Measurements from ENCODE around the gene TENM4. TPM values are rescaled to one million over a fixed set of nuclear protein-coding genes. Genes with fewer than 3 reads are reported as not detected.

TENM4 gene
- total RNA-seq, 1 donor from 2014 or later, result 117 TPM

- no peak for DNase-seq (ENCODE audit: low spot score, unreplicated experiment)
- Mint-ChIP-seq H3K36me3 (ENCODE audit: insufficient read depth) (no peaks in the 10 kb centered on the region), H3K4me1 (ENCODE audit: low read depth) (peaks cover 9% of the 10 kb centered on the region), H3K27me3 (no peaks in the 10 kb centered on the region), H3K27ac (no peak overlapping the region), H3K9me3 (ENCODE audit: low read depth) (no peaks in the 10 kb centered on the region), H3K4me3 (ENCODE audit: low read depth) (no peak overlapping the region)
- TF ChIP-seq, protein P1, sequence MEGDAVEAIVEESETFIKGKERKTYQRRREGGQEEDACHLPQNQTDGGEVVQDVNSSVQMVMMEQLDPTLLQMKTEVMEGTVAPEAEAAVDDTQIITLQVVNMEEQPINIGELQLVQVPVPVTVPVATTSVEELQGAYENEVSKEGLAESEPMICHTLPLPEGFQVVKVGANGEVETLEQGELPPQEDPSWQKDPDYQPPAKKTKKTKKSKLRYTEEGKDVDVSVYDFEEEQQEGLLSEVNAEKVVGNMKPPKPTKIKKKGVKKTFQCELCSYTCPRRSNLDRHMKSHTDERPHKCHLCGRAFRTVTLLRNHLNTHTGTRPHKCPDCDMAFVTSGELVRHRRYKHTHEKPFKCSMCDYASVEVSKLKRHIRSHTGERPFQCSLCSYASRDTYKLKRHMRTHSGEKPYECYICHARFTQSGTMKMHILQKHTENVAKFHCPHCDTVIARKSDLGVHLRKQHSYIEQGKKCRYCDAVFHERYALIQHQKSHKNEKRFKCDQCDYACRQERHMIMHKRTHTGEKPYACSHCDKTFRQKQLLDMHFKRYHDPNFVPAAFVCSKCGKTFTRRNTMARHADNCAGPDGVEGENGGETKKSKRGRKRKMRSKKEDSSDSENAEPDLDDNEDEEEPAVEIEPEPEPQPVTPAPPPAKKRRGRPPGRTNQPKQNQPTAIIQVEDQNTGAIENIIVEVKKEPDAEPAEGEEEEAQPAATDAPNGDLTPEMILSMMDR (IDR thresholded peaks at IDR 0.05; ENCODE audit: unreplicated experiment), result no peak
These were observed 175.0 kb downstream of the TENM4 start for GRCh38 chr11:79265756-79266322.

DNA sequence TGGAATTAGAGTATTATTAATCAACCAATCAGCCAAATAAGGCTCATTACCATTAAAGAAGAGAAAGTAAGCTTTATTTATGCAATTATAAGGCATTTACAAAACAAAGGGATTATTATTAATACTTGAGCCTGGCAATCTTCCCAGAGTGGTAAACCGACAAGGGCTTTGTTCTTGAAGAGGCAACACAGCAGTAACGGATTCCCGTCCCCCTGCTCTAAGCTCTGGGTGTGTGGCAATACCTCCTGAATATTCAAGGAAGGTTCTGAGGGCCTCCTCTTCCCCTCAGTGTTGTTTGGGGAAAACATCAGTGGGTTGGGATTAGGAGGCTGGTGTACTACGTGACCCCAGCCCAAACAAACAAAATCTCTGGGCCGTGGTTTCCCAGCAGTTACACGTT, 176.5 kb downstream of the TENM4 start:
- no peak for DNase-seq (ENCODE audit: low spot score, unreplicated experiment)
- TF ChIP-seq, protein P1 (IDR thresholded peaks at IDR 0.05; ENCODE audit: unreplicated experiment), result no peak
- Mint-ChIP-seq H3K4me1 (ENCODE audit: low read depth) (no peaks in the 10 kb centered on the region), H3K4me3 (ENCODE audit: low read depth) (no peak overlapping the region), H3K27ac (no peak overlapping the region), H3K36me3 (ENCODE audit: insufficient read depth) (no peaks in the 10 kb centered on the region), H3K27me3 (no peaks in the 10 kb centered on the region), H3K9me3 (ENCODE audit: low read depth) (no peaks in the 10 kb centered on the region)

DNA sequence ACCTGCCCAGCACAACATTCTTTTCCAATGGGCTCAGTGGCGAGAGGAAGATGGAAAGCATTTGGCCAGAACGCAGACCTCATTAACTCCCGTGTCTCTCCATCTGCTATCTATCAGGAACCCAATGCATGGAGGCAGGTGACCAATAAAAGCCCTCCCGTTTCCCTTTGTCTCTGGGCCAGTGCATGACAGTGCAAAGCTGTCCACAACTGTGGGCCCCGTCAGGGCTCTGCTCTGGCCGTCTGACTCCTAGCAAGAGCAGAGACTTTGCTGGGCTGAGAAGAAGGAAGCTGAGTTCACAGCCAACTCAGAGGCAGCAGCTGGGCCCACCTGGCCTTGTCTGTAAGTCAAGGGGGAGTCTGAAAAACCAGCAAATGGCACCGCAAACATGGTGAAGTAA, 177.8 kb downstream of the TENM4 start:
- Mint-ChIP-seq H3K9me3 (ENCODE audit: low read depth) (no peaks in the 10 kb centered on the region), H3K27ac (no peak overlapping the region), H3K27me3 (no peaks in the 10 kb centered on the region), H3K4me3 (ENCODE audit: low read depth) (no peak overlapping the region), H3K4me1 (ENCODE audit: low read depth) (no peaks in the 10 kb centered on the region), H3K36me3 (ENCODE audit: insufficient read depth) (no peaks in the 10 kb centered on the region)
- TF ChIP-seq, protein P1 (IDR thresholded peaks at IDR 0.05; ENCODE audit: unreplicated experiment), result no peak
- DNase-seq (ENCODE audit: low spot score, unreplicated experiment), result no peak

DNA sequence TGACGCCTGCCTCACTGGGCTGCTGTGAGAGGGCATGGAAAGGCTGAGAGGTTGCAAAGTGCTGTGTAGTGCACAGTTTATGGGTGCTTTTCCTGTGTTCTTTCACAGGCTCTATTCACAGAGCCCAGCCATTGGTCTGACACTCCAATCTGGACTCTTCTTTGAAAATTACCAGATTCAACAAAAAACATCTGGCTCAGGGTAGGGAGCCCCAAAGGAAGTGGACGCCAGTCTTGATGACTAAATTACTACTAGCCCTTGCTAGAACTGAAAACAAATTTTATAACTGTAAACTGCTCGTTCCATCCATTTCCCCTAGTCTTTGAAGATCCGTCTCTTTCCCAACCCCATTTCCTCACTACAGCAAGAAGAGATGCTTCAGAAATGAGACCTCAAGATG, 178.6 kb downstream of the TENM4 start:
- DNase-seq (ENCODE audit: low spot score, unreplicated experiment), result no peak
- Mint-ChIP-seq H3K27me3 (no peaks in the 10 kb centered on the region), H3K4me3 (ENCODE audit: low read depth) (no peak overlapping the region), H3K9me3 (ENCODE audit: low read depth) (no peaks in the 10 kb centered on the region), H3K36me3 (ENCODE audit: insufficient read depth) (no peaks in the 10 kb centered on the region), H3K4me1 (ENCODE audit: low read depth) (no peaks in the 10 kb centered on the region), H3K27ac (no peak overlapping the region)
- TF ChIP-seq, protein P1 (IDR thresholded peaks at IDR 0.05; ENCODE audit: unreplicated experiment), result no peak

DNA sequence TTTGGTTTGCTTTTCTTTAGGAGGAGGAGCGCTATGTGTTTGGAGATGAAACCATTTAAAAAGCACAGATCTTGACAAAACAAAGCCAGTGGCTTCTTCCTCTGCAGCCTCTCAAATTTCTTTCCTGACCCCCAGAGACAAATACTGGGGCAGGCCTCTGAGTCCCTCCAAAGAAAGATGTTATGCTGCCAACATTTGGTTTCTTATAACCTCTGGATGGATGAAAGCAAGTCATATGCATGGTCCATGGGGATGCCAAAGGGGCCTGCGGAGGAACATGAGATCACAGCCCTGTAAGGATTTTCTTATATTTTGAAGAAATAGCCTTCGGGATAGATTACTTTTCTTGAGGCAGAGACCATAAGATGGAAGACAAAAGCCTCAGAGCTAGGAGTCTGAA, 179.1 kb downstream of the TENM4 start:
- no peak overlapping the region for H3K4me3 Mint-ChIP-seq (ENCODE audit: low read depth)
- TF ChIP-seq, protein P1 (IDR thresholded peaks at IDR 0.05; ENCODE audit: unreplicated experiment), result no peak

More for the DNA sequence above, 179.1 kb downstream of the TENM4 start:
- Mint-ChIP-seq H3K4me1 (ENCODE audit: low read depth) (no peaks in the 10 kb centered on the region), H3K36me3 (ENCODE audit: insufficient read depth) (no peaks in the 10 kb centered on the region), H3K27ac (no peak overlapping the region), H3K9me3 (ENCODE audit: low read depth) (no peaks in the 10 kb centered on the region), H3K27me3 (no peaks in the 10 kb centered on the region)
- DNase-seq (ENCODE audit: low spot score, unreplicated experiment), result no peak

Data from progenitor cell of endocrine pancreas (in vitro differentiated cells).